ENCODE data around the gene SASH1.

The SASH1 gene

GRCh38 chr6:148463671-148464070 is 121.0 kb downstream of the SASH1 start:
- DNase-seq = no peak

GRCh38 chr6:148464319-148465010 is 121.8 kb downstream of the SASH1 start:
- DNase-seq = no peak

GRCh38 chr6:148465011-148465335 is 122.3 kb downstream of the SASH1 start:
- DNase-seq = no peak

GRCh38 chr6:148465670-148466069 is 123.0 kb downstream of the SASH1 start:
- DNase-seq = no peak

GRCh38 chr6:148466158-148466557 is 123.5 kb downstream of the SASH1 start:
- DNase-seq = no peak

- DNase-seq = no peak
Observed at GRCh38 chr6:148467926-148468325, 125.3 kb downstream of the SASH1 start.

- DNase-seq = no peak
Observed at GRCh38 chr6:148470156-148470555, 127.5 kb downstream of the SASH1 start.

GRCh38 chr6:148470606-148471465 is 128.2 kb downstream of the SASH1 start:
- DNase-seq = no peak

GRCh38 chr6:148471624-148472159 is 129.1 kb downstream of the SASH1 start:
- no peak for DNase-seq

GRCh38 chr6:148472171-148473105 is 129.8 kb downstream of the SASH1 start:
- DNase-seq = no peak

GRCh38 chr6:148479497-148479896 is 136.9 kb downstream of the SASH1 start:
- DNase-seq = no peak

GRCh38 chr6:148487461-148487860 is 144.8 kb downstream of the SASH1 start:
- no peak for DNase-seq

- DNase-seq = no peak
Observed at GRCh38 chr6:148491638-148492251, 149.1 kb downstream of the SASH1 start.

GRCh38 chr6:148492654-148493290 is 150.1 kb downstream of the SASH1 start:
- DNase-seq = no peak

- DNase-seq = no peak
Observed at GRCh38 chr6:148493424-148493823, 150.8 kb downstream of the SASH1 start.

- no peak for DNase-seq
Observed at GRCh38 chr6:148494226-148494625, 151.6 kb downstream of the SASH1 start.

- DNase-seq = no peak
Observed at GRCh38 chr6:148495029-148495428, 152.4 kb downstream of the SASH1 start.

GRCh38 chr6:148497257-148497656 is 154.6 kb downstream of the SASH1 start:
- no peak for DNase-seq

- no peak for DNase-seq
Observed at GRCh38 chr6:148497717-148498116, 155.1 kb downstream of the SASH1 start.

GRCh38 chr6:148500402-148500801 is 157.8 kb downstream of the SASH1 start:
- DNase-seq = no peak

- DNase-seq = no peak
Observed at GRCh38 chr6:148501178-148501590, 158.5 kb downstream of the SASH1 start.

Measured in SIG-M5 (cell line).